Fibroblast of villous mesenchyme (primary cell): ENCODE results near the gene BPHL. TPM values are rescaled to one million over a fixed set of nuclear protein-coding genes. Genes with fewer than 3 reads are reported as not detected.

ENCODE experiments used
- DNase-seq: peaks from one replicate; pipeline ENCODE4 v3.0.0-alpha.2; 2010; ENCODE audit warnings: low read depth
- H3K4me3 ChIP-seq: 2 replicates; pipeline ENCODE4 v1.5.1; 2011; ENCODE audit warnings: low read depth, mild to moderate bottlenecking, low read length
- small RNA-seq: library from RNA; depleted of rRNA; stranded (forward); fragments of <200 nt; gene quantifications from one replicate; pipeline ENCODE3, GENCODE V24; 2012
- total RNA-seq: library from RNA; depleted of rRNA; stranded (reverse); fragments of >200 nt; gene quantifications from 2 replicates; pipeline ENCODE4 v1.2.3, GENCODE V29; 2012
- TF ChIP-seq, protein P1 (sequence below): IDR thresholded peaks from 2 replicates; pipeline ENCODE4 v1.5.1; 2012; ENCODE audit warnings: low read depth, mild to moderate bottlenecking, low read length; ENCODE audit not compliant: insufficient read depth

Gene BPHL
- total RNA-seq, 1 donor, result 17.3 TPM

- no peak overlapping the region for H3K4me3 ChIP-seq
- DNase-seq, result no peak
- TF ChIP-seq, protein P1, sequence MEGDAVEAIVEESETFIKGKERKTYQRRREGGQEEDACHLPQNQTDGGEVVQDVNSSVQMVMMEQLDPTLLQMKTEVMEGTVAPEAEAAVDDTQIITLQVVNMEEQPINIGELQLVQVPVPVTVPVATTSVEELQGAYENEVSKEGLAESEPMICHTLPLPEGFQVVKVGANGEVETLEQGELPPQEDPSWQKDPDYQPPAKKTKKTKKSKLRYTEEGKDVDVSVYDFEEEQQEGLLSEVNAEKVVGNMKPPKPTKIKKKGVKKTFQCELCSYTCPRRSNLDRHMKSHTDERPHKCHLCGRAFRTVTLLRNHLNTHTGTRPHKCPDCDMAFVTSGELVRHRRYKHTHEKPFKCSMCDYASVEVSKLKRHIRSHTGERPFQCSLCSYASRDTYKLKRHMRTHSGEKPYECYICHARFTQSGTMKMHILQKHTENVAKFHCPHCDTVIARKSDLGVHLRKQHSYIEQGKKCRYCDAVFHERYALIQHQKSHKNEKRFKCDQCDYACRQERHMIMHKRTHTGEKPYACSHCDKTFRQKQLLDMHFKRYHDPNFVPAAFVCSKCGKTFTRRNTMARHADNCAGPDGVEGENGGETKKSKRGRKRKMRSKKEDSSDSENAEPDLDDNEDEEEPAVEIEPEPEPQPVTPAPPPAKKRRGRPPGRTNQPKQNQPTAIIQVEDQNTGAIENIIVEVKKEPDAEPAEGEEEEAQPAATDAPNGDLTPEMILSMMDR, result no peak
Measured at GRCh38 chr6:3200682-3201081, 82.2 kb downstream of the BPHL start.

DNA sequence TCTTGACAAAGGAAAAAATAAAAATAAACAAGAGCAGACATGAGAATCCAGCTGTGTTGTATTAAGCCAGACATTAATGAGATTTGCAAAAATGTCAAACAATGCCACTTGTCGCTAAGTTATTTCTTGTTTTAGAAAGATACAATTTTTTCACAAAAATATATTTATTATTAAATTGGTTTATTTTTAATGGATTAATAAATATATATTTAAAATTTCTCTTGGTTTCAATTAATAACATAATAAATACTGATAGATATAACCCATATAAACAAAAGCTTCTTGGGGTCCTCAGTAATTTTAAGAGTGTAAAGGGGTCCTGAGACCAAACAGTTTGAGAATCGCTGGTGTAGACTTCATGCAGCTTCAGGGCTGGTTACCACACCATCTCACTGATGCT lies 82.9 kb downstream of the BPHL start:
- H3K4me3 ChIP-seq, result no peak overlapping the region
- DNase-seq, result no peak
- TF ChIP-seq, protein P1, result no peak

Small RNA genes within 50 kb of the gene (small RNA-seq; reads per million reads assigned to genes)
- gene RNA5SP201, result not detected

Other genes starting within 250 kb of the BPHL start
- gene SERPINB9, start 215.4 kb upstream of the BPHL start, total RNA-seq, result 15.1 and 17.3 TPM in 2 replicates
- gene SERPINB6, start 147.1 kb upstream of the BPHL start, total RNA-seq, result 96.3 and 122 TPM in 2 replicates
- gene NQO2, start 118.8 kb upstream of the BPHL start, total RNA-seq, result 7.4 and 12.1 TPM in 2 replicates
- 25.4 and 28.5 TPM in 2 replicates for gene RIPK1, start 50.2 kb upstream of the BPHL start, total RNA-seq
- 81.5 and 90.7 TPM in 2 replicates for gene TUBB2A, start 38.8 kb downstream of the BPHL start, total RNA-seq
- gene TUBB2B, start 108.9 kb downstream of the BPHL start, total RNA-seq, result 4.8 and 5.2 TPM in 2 replicates
- 19.9 and 29.0 TPM in 2 replicates for gene PSMG4, start 140.2 kb downstream of the BPHL start, total RNA-seq